Fibroblast of the conjunctiva (primary cell): ENCODE data around the gene ZNF682.
A peak's percentile ranks its signal among the peaks of the same experiment; 100 is the strongest.
"Not testable (repeated sequence)": the region's sequence is repeated elsewhere in the genome, so short reads cannot be mapped to it uniquely, and the experiment has no call there.

Experiments used
- DNase-seq: peaks from one replicate; pipeline ENCODE4 v3.0.0-alpha.2; 2010; ENCODE audit warnings: low read depth

ZNF682 gene

GRCh38 chr19:20039203-20039723 is at the start of gene ZNF682:
TSS of gene ZNF682 (minus strand) at chr19:20039505. CDS start at chr19:20039345, 160 bp downstream.
- DNase-seq = peak; percentile 89

DNA sequence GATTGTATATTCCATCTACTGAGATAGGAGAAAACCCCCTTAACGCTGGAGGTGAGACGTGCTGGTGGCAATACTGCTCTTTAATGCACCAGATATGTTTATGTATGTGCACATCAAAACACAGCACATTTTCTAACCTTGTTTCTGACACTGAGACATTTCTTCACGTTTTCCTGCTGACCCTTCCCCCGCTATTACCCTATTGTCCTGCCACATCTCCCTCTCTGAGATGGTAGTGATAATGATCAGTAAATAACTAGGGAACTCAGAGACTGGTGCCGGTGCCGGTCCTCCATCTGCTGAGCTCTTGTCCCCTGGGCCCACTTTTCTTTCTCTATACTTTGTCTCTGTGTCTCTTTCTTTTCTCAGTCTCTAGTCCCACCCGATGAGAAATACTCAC is 43.6 kb upstream of the ZNF682 start:
- not testable (repeated sequence) for DNase-seq

DNA sequence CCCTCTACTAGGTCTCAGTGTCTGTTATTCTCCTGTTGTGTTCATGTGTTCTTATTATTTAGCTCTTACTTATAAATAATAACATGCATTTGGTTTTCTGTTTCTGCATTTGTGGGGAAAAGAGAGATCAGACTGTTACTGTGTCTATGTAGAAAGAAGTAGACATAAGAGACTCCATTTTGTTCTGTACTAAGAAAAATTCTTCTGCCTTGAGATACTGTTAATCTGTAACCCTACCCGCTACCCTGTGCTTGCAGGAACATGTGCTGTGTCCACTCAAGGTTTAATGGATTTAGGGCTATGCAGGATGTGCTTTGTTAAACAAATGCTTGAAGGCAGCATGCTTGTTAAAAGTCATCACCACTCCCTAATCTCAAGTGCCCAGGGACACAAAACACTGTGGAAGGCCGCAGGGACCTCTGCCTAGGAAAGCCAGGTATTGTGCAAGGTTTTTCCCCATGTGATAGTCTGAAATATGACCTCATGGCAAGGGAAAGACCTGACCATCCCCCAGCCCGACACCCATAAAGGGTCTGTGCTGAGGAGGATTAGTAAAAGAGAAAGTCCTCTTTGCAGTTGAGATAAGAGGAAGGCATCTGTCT is 43.0 kb upstream of the ZNF682 start:
- not testable (repeated sequence) for DNase-seq

GRCh38 chr19:20080656-20081055 is 41.4 kb upstream of the ZNF682 start:
- no peak for DNase-seq

DNA sequence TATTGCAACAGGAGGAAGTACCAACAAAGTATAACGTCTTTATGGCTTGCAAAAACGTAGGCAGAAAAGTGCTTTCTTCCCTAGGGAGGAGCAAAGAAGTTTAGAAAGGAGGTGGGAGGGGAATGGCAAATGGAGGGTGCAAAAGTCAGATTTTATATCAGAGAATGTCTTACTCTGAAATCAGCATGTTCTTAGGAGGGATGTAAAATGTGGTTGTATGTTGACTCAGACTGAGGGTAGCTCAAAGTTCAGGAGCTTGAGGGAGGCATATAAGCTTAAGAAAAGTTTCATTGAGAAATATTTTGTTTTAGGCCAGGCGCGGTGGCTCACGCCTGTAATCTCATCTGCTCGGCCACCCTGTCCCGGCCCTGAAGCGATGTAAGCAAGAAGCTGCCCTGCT is 40.2 kb upstream of the ZNF682 start:
- DNase-seq = no peak

DNA sequence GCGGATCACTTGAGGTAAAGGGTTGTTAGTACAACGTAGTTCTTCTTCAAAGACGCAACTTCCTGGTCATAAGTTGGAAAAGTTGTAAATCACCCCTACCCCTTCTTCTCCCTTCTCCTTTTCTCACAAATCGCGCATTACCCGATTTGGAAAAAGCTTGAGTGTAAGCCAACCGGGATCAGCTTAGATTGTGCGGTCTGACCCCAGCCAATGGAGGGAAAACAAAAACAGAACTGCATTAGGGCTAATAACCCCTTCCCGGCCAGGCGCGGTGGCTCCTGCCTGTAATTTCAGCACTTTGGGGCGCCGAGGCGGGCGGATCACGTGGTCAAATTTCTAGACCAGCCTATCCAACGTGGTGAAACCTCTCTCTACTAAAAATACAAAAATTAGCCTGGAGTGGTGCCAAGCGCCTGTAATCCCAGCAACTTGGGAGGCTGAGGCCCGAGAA is 39.3 kb upstream of the ZNF682 start:
- no peak for DNase-seq

DNA sequence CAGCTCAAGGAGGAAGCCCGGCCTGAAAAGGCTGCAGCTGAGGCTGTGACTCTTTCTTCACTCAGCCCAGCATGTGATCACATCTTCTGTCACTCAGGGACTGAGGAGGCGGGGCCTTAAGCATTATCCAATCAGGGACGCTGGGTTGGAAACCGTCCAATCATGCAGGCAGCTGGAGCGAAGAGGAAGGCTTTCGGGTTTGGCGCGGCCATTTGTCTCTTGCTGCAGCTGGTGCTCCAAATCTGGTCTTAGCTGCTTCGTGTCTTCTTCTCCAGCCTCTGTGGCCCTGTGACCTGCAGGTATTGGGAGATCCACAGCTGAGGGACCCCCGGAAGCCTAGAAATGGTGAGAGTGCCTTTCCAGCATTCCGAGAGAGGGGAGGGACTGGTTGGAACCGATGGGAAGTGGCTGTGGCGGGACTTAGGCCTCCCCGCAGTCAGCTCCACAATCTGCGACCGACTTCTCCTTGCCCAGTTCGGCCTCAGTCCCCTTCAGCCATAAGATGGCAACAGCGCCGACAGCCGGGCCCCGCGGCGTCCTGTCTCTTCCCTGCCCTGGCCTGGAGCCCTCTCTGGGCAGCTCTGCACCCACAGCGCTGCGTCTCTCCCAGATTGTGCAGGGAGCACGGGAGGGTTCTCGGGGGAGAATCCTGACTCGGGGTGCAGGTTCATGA is 38.6 kb upstream of the ZNF682 start, which contains the start of gene ZNF90:
Gene ZNF90 (plus strand): TSS at position 210 of the 673 bp plus-strand sequence. CDS start 133 bp downstream, at position 343.
- peak; percentile 94 for DNase-seq

- DNase-seq = no peak
These were observed 33.6 kb upstream of the ZNF682 start for GRCh38 chr19:20072936-20073335.

DNA sequence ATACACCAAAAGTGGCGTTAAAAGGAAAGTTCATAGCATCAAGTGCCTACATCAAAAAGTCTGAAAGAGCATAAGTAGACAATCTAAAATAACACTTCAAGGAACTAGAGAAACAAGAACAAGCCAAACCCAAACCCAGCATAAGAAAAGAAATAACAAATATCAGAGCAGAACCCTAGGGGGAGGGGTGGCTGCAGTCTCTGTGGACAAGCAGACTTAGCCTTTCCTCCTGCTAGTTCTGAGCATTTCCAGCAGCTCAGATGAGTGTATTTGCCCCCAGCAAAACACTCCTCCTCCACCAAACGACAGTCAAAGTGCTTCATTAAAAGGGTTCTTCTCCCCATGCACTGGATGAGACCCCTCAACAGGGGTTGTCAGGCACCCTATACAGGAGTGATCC is 31.4 kb upstream of the ZNF682 start:
- no peak for DNase-seq

GRCh38 chr19:20068559-20068958 is 29.3 kb upstream of the ZNF682 start:
- not testable (repeated sequence) for DNase-seq

GRCh38 chr19:20067943-20068342 is 28.6 kb upstream of the ZNF682 start:
- no peak for DNase-seq

GRCh38 chr19:20066861-20067260 is 27.6 kb upstream of the ZNF682 start:
- DNase-seq = no peak

GRCh38 chr19:20060282-20060681 is 21.0 kb upstream of the ZNF682 start:
- DNase-seq = no peak

DNA sequence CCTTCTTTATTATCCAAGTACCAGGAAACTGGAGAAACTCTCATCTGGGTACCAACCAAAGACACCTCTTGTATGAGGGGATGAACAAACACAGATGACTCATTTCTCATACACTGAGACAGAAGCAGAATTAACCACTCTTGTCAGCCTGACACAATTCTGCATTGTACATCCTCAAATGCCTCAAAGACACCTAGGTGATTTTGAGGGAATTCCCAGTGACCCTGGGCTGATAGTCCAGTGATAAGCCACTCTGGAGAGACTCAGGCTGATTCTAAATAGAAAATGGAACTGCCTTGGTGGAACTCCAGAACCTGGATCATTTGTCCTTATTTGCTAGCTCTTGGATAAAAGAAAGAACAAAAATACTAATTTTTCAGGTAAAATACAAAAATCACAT is 19.4 kb upstream of the ZNF682 start:
- not testable (repeated sequence) for DNase-seq

DNA sequence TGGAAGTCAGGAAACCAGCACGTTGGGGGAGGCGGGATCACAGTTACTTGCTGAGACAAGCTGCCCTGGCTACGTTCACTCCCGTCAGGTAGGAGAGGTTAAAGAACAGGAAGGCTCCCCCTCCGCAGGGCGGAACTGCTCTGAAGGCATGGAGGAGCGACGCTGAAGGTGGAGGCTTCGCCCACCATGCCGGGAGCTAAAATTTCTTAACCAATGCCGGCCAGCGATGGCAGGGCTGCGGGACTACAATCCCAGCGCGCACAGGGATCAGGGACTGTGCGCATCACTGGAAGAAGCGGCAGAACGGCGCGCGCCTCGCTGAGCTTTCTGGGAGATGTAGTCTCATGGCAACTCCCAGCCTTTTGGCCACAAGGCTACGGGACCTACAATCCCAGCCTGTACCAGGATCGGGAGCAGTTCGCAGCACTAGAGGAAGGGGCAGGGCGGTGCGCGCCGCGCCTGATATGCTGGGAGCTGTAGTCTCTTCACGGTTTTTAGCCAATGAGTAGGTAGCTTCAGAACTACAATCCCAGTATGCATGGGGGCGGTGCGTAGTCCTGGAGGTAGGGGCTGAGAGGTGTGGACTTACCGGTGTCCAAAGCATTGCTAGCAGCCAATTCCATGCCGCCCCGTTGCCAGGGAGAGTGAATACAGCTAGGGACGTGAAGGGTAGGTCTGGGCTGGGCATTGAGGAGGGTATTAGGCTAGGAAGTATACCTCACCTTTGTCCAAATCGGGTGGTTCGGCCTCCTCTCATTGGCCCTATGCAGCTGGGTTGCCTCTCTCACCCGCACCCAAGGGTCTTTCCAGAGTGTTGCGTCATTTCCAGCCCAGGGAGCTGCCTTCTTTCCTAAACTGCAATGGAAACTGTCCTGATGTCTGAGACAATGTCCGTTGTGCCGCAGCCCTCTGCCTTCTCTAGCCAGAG is 12.8 kb upstream of the ZNF682 start:
- DNase-seq = peak; percentile 99

DNA sequence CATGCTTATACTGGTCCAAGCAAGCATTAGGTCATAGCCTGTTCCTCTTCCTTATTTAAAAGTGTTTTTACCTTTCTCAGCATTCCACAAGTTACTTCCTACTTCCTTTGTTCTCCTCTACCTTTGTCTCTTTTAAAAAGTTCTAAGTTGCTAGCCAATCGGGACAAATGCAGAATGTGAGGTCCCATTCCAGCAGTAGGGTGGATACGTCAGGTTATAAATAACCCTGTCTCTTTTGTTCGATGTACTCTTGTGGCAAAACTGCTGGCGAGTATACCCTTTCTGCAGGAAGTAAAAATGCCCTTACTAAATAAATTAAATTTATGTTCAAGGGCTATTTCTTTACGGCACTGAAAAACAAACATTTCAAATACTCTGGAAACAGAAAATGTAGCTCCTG is 6.4 kb upstream of the ZNF682 start:
- DNase-seq = not testable (repeated sequence)

DNA sequence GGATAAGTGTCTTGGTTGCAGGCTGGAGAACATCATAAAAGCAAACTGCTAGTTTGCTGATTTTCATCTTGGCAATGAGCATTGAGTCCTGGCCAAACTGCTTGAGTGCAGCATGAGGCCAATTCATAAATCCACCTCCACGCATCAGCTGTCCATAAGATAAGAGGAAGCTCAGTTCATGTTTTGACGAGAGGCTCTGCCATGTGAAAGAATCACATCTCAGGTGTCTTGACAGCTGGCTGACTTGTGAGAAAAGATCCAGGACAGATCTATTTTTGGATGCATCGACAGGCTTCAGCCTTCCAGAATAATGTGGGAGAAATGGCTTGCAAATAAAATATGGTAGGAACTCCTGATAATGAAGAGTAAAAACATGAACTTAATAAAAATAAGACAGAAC is 5.4 kb upstream of the ZNF682 start:
- no peak for DNase-seq

GRCh38 chr19:20038358-20039202 is 725 bp downstream of the ZNF682 start:
- no peak for DNase-seq

- DNase-seq = no peak
These were observed 3.4 kb downstream of the ZNF682 start for GRCh38 chr19:20035935-20036334.

GRCh38 chr19:20028611-20029010 is 10.7 kb downstream of the ZNF682 start:
- DNase-seq = no peak

- no peak for DNase-seq
These were observed 33.6 kb downstream of the ZNF682 start for GRCh38 chr19:20005741-20006140.
